ENCODE results near the gene SEPSECS.

The SEPSECS gene

DNA sequence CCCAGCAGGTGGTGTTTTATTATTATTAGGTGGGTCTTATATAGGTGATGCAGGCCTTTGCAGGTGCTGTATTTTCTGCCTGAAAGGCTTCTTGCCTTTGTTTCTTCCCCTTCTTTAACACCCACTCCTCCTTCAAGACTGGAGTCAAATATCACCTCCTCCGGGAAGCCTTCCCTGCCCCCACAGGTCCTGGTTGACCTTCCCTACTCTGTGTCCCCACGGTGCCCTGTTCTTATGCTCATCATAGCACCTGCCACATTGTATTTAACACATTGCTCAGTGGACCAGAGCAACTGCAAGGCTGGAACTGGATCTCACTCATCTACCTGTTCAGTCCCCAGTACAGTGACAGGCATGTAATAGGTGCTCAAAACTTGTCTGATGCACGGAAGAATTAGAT, 89.7 kb downstream of the SEPSECS start:
- Histone ChIP-seq H3K9me3 (ENCODE audit: control insufficient read depth, low read length) (no peaks in the 10 kb centered on the region), H3K4me1 (ENCODE audit: control insufficient read depth, insufficient read depth, low read length) (peaks cover 4% of the 10 kb centered on the region), H3K4me3 (ENCODE audit: low read length) (no peak overlapping the region), H3K27me3 (ENCODE audit: control insufficient read depth, insufficient read depth, low read length) (no peaks in the 10 kb centered on the region), H3K9ac (ENCODE audit: low read length) (no peak overlapping the region), H3K36me3 (ENCODE audit: control insufficient read depth, insufficient read depth, low read length) (no peaks in the 10 kb centered on the region)

Data from mucosa of stomach (tissue), 1 donor.